Neuronal stem cell (in vitro differentiated cells): ENCODE results near the gene CACNA2D2.
A peak's percentile ranks its signal among the peaks of the same experiment; 100 is the strongest.

Experiments used
- DNase-seq: peaks from one replicate; pipeline ENCODE4 v3.0.0-alpha.2; 2013; ENCODE audit warnings: low spot score
- H2AFZ ChIP-seq: one replicate; pipeline ENCODE4 v1.6.1; 2013; ENCODE audit warnings: mild to moderate bottlenecking, low read length, inconsistent platforms
- H2AK5ac ChIP-seq: 2 replicates; pipeline ENCODE4 v1.6.1; 2013; ENCODE audit warnings: low read depth, mild to moderate bottlenecking, inconsistent platforms, low read length, moderate library complexity, mixed read lengths
- H2BK120ac ChIP-seq: 2 replicates; pipeline ENCODE4 v1.6.1; 2013; ENCODE audit warnings: low read depth, mild to moderate bottlenecking, inconsistent platforms, low read length, moderate library complexity, mixed read lengths
- H2BK12ac ChIP-seq: one replicate; pipeline ENCODE4 v1.6.1; 2013; ENCODE audit warnings: low read length, inconsistent platforms
- H2BK15ac ChIP-seq: 2 replicates; pipeline ENCODE4 v1.6.1; 2013; ENCODE audit warnings: mild to moderate bottlenecking, low read length, inconsistent platforms, mixed read lengths
- H2BK5ac ChIP-seq: one replicate; pipeline ENCODE4 v1.6.1; 2013; ENCODE audit warnings: inconsistent platforms, mild to moderate bottlenecking, low read length, moderate library complexity
- H3K14ac ChIP-seq: one replicate; pipeline ENCODE4 v1.6.1; 2013; ENCODE audit warnings: low read length, inconsistent platforms
- H3K18ac ChIP-seq: 2 replicates; pipeline ENCODE4 v1.6.1; 2013; ENCODE audit warnings: low read length, inconsistent platforms
- H3K23ac ChIP-seq: 2 replicates; pipeline ENCODE4 v1.6.1; 2013; ENCODE audit warnings: low read depth, mild to moderate bottlenecking, mixed read lengths, low read length, inconsistent platforms; ENCODE audit not compliant: poor library complexity
- H3K27ac ChIP-seq: replicated peaks from 3 replicates; pipeline ENCODE4 v1.5.1; 2013; ENCODE audit warnings: low read length, inconsistent platforms
- H3K27me3 ChIP-seq, 3 experiments: 2 replicates each; pipeline ENCODE4 v1.6.1; 2013; ENCODE audit warnings: low read length in 3 of 3, mild to moderate bottlenecking in 2 of 3, inconsistent platforms in 1 of 3, low read depth in 1 of 3, mixed read lengths in 1 of 3, moderate library complexity in 1 of 3; ENCODE audit not compliant: control insufficient read depth in 3 of 3, insufficient read depth in 3 of 3
- H3K36me3 ChIP-seq, 2 donors: replicated peaks in 1 of 2; 2 replicates each; pipeline ENCODE4 v1.6.1; 2013; ENCODE audit warnings: low read length in 2 of 2; ENCODE audit not compliant: control insufficient read depth in 2 of 2, insufficient read depth in 2 of 2
- H3K4ac ChIP-seq: 2 replicates; pipeline ENCODE4 v1.6.1; 2013; ENCODE audit warnings: inconsistent platforms, mild to moderate bottlenecking, low read length, moderate library complexity
- H3K4me1 ChIP-seq, 2 donors: 1 replicate in 1 of 2; 2 replicates in 1 of 2; pipeline ENCODE4 v1.6.1; 2013; ENCODE audit warnings: low read length in 2 of 2, low read depth in 1 of 2; ENCODE audit not compliant: control insufficient read depth in 2 of 2, insufficient read depth in 1 of 2
- H3K4me2 ChIP-seq: one replicate; pipeline ENCODE4 v1.6.1; 2013; ENCODE audit warnings: mild to moderate bottlenecking, low read length, inconsistent platforms; ENCODE audit not compliant: insufficient read depth, poor library complexity, severe bottlenecking
- H3K4me3 ChIP-seq, 2 donors: 2 replicates each; pipeline ENCODE4 v1.5.1; 2013; ENCODE audit warnings: low read length in 2 of 2, mild to moderate bottlenecking in 2 of 2, inconsistent platforms in 1 of 2, moderate library complexity in 1 of 2
- H3K79me1 ChIP-seq: one replicate; pipeline ENCODE4 v1.6.1; 2013; ENCODE audit warnings: low read depth, mild to moderate bottlenecking, inconsistent platforms, low read length, moderate library complexity
- H3K9ac ChIP-seq: one replicate; pipeline ENCODE4 v1.6.1; 2013; ENCODE audit warnings: mild to moderate bottlenecking, low read depth, low read length, inconsistent platforms; ENCODE audit not compliant: poor library complexity
- H3K9me3 ChIP-seq, 2 donors: replicated peaks in 1 of 2; 2 replicates each; pipeline versions ENCODE3 to v1.6.1; 2013; ENCODE audit warnings: low read length in 2 of 2, mild to moderate bottlenecking in 2 of 2, inconsistent platforms in 1 of 2, low read depth in 1 of 2, mixed read lengths in 1 of 2, moderate library complexity in 1 of 2; ENCODE audit not compliant: control insufficient read depth in 2 of 2, insufficient read depth in 1 of 2
- H4K8ac ChIP-seq: one replicate; pipeline ENCODE4 v1.6.1; 2013; ENCODE audit warnings: low read depth, mild to moderate bottlenecking, inconsistent platforms, low read length, moderate library complexity
- H4K91ac ChIP-seq: one replicate; pipeline ENCODE4 v1.6.1; 2013; ENCODE audit warnings: low read length, low read depth, mild to moderate bottlenecking, inconsistent platforms; ENCODE audit not compliant: poor library complexity
- WGBS, 2 donors: extraction: QIAGEN DNeasy Blood & Tissue Kit; methylation state at CpG; one replicate each; pipeline ENCODE4 v1.1.7; 2013; ENCODE audit warnings: missing lambda C conversion rate in 2 of 2, mixed read lengths in 1 of 2; ENCODE audit not compliant: insufficient read length in 2 of 2, insufficient replicate concordance in 1 of 2; ENCODE audit errors: extremely low coverage in 2 of 2; 5-methylcytosine and 5-hydroxymethylcytosine counted together

CACNA2D2 gene

DNA sequence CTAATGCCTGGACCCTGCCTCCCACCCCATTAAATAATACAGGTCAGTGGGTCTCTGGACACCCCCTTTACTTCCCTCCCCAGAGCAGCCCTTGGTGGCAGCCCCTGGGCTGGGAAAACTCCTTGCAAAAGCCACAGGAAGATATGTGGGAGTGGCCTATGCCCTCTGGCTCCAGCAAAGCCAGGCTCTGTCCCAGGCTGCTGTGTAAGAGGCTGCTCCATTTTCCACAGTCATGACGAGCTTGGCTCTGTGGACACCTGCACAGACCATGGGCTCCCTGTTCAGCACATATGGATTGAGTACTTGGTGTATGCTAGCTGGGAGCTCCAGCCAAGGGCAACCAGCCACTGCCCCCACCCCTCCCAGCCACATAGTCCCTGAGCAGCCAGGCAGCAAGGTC lies 13.0 kb downstream of the CACNA2D2 start:
- no peak overlapping the region for H3K4ac ChIP-seq
- H3K23ac ChIP-seq = peak overlapping the region; percentile 2
- H2BK12ac ChIP-seq = no peak overlapping the region
- DNase-seq = no peak
- no peaks in the 10 kb centered on the region for H3K9me3 ChIP-seq
- peaks cover 0 to 29% (median 0%) of the 10 kb centered on the region in 3 experiments for H3K27me3 ChIP-seq
- H3K36me3 ChIP-seq = no peaks in the 10 kb centered on the region
- H3K18ac ChIP-seq = no peak overlapping the region
- H3K9ac ChIP-seq = no peak overlapping the region
- H3K79me1 ChIP-seq = peaks cover 3% of the 10 kb centered on the region
- no CpG with 5 or more reads among the region's 1 CpG for WGBS, 2 donors
- peak overlapping the region; percentile 89 for H2AK5ac ChIP-seq
- H2BK120ac ChIP-seq = peak overlapping the region; percentile 24
- no peak overlapping the region for H3K27ac ChIP-seq
- no peak overlapping the region for H4K91ac ChIP-seq
- no peak overlapping the region for H3K4me3 ChIP-seq
- no peak overlapping the region for H2AFZ ChIP-seq
- H2BK5ac ChIP-seq = no peak overlapping the region
- no peak overlapping the region for H3K4me2 ChIP-seq
- H2BK15ac ChIP-seq = no peak overlapping the region
- peak overlapping the region; percentile 91 for H3K14ac ChIP-seq
- no peak overlapping the region for H4K8ac ChIP-seq
- peaks cover 0 to 2% of the 10 kb centered on the region in 2 donors for H3K4me1 ChIP-seq

DNA sequence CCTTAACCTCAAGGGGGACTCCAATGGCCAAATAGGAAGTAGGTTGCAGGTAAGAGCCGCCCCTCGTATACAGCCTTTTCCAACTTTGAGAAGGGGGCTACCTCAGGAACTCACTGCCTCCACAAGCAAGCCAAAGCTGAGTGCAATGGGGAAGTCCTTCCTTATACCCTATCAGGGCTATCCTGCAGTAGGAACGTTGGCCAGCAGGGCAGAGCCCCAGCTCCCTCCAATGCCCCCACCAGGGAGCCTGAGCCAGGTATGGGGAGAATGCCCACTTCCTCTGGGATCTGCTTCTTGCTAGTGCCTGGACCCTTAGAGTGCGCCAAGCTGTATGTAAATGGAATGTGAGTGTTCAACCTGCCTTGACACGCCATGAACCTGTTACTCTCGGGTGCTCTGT lies 16.3 kb downstream of the CACNA2D2 start:
- Histone ChIP-seq H2AK5ac (peak overlapping the region; percentile 67), H3K4me2 (no peak overlapping the region), H4K91ac (no peak overlapping the region), H3K27me3 (peaks cover 0 to 30% (median 0%) of the 10 kb centered on the region in 3 experiments), H3K4me3 (no peak overlapping the region), H2BK5ac (no peak overlapping the region), H3K23ac (no peak overlapping the region), H2BK12ac (no peak overlapping the region), H2AFZ (no peak overlapping the region), H4K8ac (no peak overlapping the region), H2BK120ac (no peak overlapping the region), H3K36me3 (no peaks in the 10 kb centered on the region), H3K79me1 (peaks cover 3% of the 10 kb centered on the region), H3K14ac (no peak overlapping the region), H2BK15ac (no peak overlapping the region), H3K9me3 (peaks cover 0 to 2% of the 10 kb centered on the region in 2 donors), H3K27ac (no peak overlapping the region), H3K4me1 (peaks cover 0 to 2% of the 10 kb centered on the region in 2 donors), H3K4ac (no peak overlapping the region), H3K9ac (no peak overlapping the region), H3K18ac (no peak overlapping the region)
- DNase-seq = no peak
- no CpG with 5 or more reads among the region's 6 CpGs for WGBS, 2 donors

- no peak overlapping the region for H3K4me3 ChIP-seq
- no CpG with 5 or more reads among the region's 4 CpGs for WGBS, 2 donors
- H3K27me3 ChIP-seq = peaks cover 0 to 25% (median 0%) of the 10 kb centered on the region in 3 experiments
- H4K91ac ChIP-seq = no peak overlapping the region
- H2AK5ac ChIP-seq = peak overlapping the region; percentile 67
- H3K4me1 ChIP-seq = peaks cover 0 to 5% of the 10 kb centered on the region in 2 donors
- H3K9ac ChIP-seq = no peak overlapping the region
- peaks cover 2% of the 10 kb centered on the region for H3K79me1 ChIP-seq
- peaks cover 0 to 2% of the 10 kb centered on the region in 2 donors for H3K9me3 ChIP-seq
- no peak overlapping the region for H3K14ac ChIP-seq
- H3K18ac ChIP-seq = no peak overlapping the region
- no peak overlapping the region for H3K4ac ChIP-seq
- H2BK15ac ChIP-seq = no peak overlapping the region
- H2BK120ac ChIP-seq = no peak overlapping the region
- H2BK12ac ChIP-seq = no peak overlapping the region
- H3K4me2 ChIP-seq = no peak overlapping the region
- no peak overlapping the region for H3K27ac ChIP-seq
- no peak overlapping the region for H3K23ac ChIP-seq
- H2AFZ ChIP-seq = no peak overlapping the region
- no peak overlapping the region for H2BK5ac ChIP-seq
- no peak for DNase-seq
- no peak overlapping the region for H4K8ac ChIP-seq
- H3K36me3 ChIP-seq = no peaks in the 10 kb centered on the region
These were observed 17.1 kb downstream of the CACNA2D2 start for GRCh38 chr3:50486219-50486888.

GRCh38 chr3:50484722-50485121 lies 18.7 kb downstream of the CACNA2D2 start:
- peak overlapping the region; percentile 55 for H2AFZ ChIP-seq
- no peaks in the 10 kb centered on the region for H3K36me3 ChIP-seq
- H3K27ac ChIP-seq = no peak overlapping the region
- peaks cover 0 to 2% of the 10 kb centered on the region in 2 donors for H3K9me3 ChIP-seq
- peak overlapping the region; percentile 14 for H2BK5ac ChIP-seq
- no peak overlapping the region for H2BK15ac ChIP-seq
- no peak overlapping the region for H3K4me3 ChIP-seq
- peak overlapping the region; percentile 18 for H2BK120ac ChIP-seq
- no peak overlapping the region for H4K8ac ChIP-seq
- H3K4ac ChIP-seq = no peak overlapping the region
- no peak overlapping the region for H2AK5ac ChIP-seq
- no peak overlapping the region for H3K9ac ChIP-seq
- no peak overlapping the region for H4K91ac ChIP-seq
- peaks cover 0 to 14% of the 10 kb centered on the region in 2 donors for H3K4me1 ChIP-seq
- no peak overlapping the region for H3K4me2 ChIP-seq
- no peak overlapping the region for H3K18ac ChIP-seq
- no CpG with 5 or more reads among the region's 8 CpGs for WGBS, 2 donors
- H3K79me1 ChIP-seq = no peaks in the 10 kb centered on the region
- no peak overlapping the region for H3K23ac ChIP-seq
- H3K14ac ChIP-seq = no peak overlapping the region
- H3K27me3 ChIP-seq = peaks cover 0 to 10% (median 0%) of the 10 kb centered on the region in 3 experiments
- no peak overlapping the region for H2BK12ac ChIP-seq
- DNase-seq = no peak
